ENCODE results near the gene SLAMF9.

Gene SLAMF9

GRCh38 chr1:159953536-159954515, at the start of gene SLAMF9:
SLAMF9 (minus strand) TSS chr1:159954237; CDS start chr1:159954137, 100 bp downstream.
- ATAC-seq, result no peak

GRCh38 chr1:160001440-160001839, 47.4 kb upstream of the SLAMF9 start:
- no peak for ATAC-seq

GRCh38 chr1:159999204-159999603, 45.2 kb upstream of the SLAMF9 start:
- ATAC-seq, result no peak

DNA sequence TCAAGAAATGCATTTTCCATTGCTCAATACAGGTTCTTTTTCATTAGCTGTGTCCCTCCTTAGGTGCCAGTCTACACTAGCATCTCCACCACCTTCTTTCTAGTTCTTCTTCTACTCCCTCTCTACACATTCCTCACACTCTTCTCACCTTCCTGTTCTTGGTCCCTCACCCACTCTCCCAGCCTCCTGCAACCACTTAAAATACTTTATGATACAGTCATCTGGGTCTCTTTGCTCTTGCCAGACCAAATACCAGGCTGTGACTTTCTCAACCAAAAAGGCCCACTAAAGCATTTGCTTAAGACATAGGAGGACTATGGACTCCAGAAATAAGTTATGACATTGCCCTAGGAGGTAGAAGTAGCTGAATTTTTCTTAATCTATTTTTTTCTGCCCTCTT, 42.6 kb upstream of the SLAMF9 start:
- no peak for ATAC-seq

GRCh38 chr1:159994896-159995295, 40.9 kb upstream of the SLAMF9 start:
- ATAC-seq, result no peak

DNA sequence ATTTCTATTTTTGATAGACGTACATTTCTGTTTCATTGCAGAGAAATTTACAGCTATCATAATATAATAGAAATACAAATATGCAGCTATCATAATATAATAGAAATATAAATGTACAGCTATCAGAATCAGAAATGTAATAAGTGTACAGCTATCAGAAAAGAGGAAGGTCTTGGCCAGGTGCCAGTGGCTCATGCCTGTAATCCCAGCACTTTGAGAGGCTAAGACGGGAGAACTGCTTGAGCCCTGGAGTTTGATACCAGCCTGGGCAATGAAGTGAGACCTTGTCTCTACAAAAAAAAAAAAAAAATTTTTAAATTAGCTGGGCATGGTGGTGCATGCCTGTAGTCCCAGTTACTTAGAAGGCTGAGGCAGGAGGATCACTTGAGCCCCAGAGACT, 39.9 kb upstream of the SLAMF9 start:
- ATAC-seq, result no peak

DNA sequence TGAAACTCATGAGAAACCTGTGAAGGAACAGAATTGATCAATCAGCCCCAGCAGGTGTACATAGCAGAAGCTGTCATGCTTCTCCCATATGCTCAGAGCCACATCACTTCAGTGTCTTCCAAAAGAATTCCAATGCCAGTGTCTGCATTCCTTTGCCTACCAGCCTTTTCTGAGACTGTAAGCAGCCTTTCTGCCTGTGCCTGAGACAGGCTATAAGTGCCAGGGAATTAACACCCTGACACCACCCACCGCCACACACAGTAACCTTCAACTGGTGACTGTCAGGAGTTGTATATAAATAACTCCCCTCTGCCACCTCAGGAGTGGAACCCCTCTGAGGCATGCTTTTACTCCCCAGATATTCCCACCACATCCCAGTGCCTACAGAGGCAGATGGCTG, 38.1 kb upstream of the SLAMF9 start:
- ATAC-seq, result no peak

DNA sequence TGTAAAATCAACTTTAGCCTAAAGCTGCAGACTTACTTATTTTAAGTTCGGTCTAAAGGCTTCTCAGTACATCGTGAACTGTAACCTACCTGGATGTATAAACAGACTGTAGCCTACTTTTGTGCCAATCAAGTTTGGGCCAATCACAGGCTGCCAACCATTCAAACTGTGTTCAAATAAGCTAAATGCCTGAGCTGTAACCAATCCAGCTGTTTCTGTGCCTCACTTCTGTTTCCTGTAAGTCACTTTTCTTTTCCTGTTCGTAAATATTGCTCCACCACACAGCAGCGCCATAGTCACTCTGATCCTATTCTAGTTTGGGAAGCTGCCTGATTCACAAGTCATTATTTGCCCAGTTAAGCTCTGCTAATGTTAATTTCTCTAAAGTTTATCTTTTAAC, 37.5 kb upstream of the SLAMF9 start:
- peak in 1 of 2 donors; percentile 33 for ATAC-seq

- ATAC-seq, result no peak
Observed at GRCh38 chr1:159990005-159990404, 36.0 kb upstream of the SLAMF9 start.

DNA sequence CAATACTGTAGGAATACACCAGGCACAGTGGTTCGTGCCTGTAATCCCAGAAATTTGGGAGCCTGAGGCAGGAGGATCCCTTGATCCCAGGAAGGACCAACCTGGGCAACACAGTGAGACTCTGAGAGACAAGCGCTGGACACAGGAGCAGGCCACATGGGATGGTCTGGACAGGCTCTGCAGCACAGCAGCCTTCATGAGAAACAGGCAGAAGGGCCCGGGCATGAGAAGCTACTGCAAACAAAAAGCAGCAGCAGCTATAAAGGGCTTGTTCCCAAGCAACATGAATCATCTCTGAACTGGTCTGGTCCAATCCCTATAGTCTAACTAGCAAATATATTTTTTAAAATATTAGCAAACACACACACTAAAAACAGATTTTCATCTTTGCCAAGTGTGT, 35.5 kb upstream of the SLAMF9 start:
- ATAC-seq, result no peak

GRCh38 chr1:159988006-159988405, 34.0 kb upstream of the SLAMF9 start:
- ATAC-seq, result no peak

DNA sequence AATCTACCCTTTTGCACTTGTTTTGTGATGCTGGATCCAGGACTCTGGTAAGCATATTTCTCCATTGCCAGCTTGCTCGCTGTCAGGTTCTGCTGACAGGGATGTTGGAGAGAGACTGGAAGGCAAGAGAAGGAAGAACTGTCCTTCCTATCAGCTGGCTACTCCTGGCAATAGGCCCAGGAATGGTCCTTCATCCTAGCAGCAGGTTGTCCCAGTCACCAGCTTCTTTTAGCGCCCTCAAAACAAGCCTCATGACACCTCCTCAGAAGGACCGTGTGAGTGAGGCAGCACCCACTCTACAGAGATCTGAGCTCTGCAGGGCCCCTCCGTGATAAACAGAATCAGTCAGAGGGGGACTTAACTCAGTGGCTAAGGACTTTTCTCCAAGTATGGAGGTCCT, 33.1 kb upstream of the SLAMF9 start:
- ATAC-seq, result no peak

GRCh38 chr1:159986531-159986930, 32.5 kb upstream of the SLAMF9 start:
- no peak for ATAC-seq

DNA sequence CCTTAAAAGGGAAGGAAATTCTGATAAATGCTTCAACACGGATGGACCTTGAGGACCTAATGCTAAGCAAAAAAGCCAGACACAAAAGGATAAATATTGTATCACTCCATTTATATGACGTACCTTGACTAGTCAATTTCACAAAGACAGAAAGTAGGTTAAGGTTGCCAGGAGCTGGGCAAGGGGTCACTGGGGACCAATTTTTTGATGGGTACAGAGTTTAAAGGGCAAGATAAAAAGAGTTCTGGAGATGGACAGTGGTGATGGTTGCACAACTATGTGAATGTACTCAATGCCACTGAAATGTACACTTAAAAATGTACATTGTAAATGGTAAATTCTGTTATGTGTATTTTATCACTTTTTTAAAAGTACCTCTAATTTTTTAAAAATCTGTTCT, 32.1 kb upstream of the SLAMF9 start:
- ATAC-seq, result no peak

- ATAC-seq, result no peak
Observed at GRCh38 chr1:159985473-159985872, 31.4 kb upstream of the SLAMF9 start.

DNA sequence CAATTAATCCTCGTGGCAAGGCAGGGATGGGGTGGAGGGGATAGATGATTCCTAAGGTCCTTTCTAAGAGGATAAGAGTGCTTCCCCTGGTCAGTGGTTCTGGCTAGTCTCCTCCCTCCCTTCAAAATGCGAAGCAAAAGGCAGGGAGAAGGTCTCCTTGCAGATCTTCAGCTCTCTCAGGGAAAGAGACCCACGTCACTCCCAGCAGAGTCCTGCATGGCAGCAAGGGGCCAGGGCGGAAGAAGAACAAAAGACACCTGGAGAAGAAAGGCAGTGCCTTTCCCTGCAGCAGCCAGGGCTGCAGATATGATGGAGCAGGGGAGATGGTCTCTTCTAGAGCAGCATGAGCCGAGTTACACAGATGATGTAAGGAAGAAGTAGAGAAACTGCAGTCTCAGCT, 29.6 kb upstream of the SLAMF9 start:
- no peak for ATAC-seq

- no peak for ATAC-seq
Observed at GRCh38 chr1:159982280-159982679, 28.2 kb upstream of the SLAMF9 start.

DNA sequence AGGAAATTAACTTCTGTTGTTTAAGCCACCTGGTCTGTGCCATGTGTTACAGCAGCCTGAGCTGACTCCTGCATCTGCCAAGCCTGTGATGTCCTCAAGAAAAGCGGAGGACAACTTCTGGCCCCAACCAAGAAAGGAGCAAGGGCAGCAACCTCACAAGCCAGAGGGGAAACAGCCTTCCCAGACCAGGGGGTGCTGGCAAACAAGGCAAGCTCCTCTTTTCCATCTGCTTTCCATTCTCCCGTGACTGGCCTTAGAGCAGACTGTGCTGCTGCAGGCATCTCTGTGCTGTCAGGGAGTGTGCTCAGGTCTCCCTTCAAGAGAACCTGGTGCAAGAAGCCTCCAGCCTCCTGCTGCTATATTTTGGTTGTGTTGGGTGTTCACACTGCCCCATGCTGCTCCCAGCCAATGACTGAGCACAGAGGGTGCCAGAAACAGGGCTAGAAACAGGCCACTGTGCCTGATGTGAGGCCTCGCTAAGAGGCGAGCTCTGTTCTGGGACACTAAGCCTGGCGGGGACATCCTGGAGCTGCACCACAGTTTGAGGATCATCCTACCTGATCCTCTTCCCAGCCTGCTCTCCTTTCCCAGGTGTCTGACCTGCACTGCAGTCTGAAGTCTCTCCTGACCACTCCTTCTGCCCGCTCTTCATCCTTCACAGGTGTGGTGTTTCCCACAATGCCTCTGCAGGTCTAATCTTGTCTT, 27.5 kb upstream of the SLAMF9 start:
- no peak for ATAC-seq

GRCh38 chr1:159980786-159981185, 26.7 kb upstream of the SLAMF9 start:
- no peak for ATAC-seq

GRCh38 chr1:159980076-159980475, 26.0 kb upstream of the SLAMF9 start:
- ATAC-seq, result no peak

DNA sequence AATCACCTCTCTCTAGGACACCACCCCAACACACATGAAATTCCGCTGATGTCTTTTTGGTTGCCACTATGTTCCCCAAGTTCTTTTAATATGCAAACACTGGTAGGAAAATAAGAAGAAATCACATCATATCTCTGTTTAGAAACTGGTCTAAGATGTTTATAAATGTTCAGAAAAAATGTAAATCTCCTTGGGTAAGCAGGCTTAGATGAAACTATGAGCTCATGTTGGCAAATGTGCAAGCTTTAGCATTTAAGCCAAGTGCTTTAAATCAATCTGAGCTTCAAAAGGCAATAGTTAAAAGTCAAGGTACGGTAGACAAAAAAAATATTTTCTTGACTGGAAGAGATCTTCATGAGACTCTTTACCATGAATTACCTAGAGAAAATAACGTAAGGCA, 25.2 kb upstream of the SLAMF9 start:
- no peak for ATAC-seq

GRCh38 chr1:159978107-159978398, 24.0 kb upstream of the SLAMF9 start:
- no peak for ATAC-seq

DNA sequence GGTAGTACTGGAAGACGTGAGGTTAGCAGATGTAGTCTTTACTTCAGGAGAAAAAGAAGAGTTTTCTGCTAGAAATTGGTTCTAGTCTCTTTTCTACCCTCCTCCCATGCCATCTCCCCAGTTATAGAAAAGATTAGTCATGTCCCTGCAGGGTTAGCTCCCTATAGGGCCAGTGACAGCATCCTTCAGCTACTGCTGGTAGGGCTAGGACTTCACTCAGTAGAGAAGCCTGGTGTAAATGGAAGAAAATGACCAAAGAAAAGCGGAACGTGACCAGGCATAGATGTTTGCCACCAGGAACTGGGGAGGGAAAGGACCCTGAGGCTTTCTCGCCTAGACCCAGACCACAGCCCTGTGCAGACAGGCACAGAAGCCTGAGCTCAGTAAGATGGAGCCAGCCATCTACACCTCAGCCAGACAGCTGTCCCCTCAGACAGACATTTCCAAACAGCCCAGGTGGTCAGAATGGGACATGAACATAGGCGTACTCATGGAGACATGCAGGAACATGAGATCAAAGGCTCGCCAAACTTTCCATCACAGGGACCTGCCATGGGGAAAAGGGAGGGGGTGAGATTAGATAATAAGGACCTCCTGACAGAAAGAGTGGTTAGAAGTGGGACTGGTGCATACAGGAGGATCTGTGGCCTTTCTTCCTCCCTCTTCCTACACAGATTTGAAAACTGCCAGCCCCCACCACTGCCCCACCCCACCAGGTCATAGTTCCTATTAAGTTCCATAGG, 23.5 kb upstream of the SLAMF9 start:
- no peak for ATAC-seq
